Naive thymus-derived CD8-positive, alpha-beta T cell (primary cell): ENCODE measurements around the gene PKMYT1. TPM values are rescaled to one million over a fixed set of nuclear protein-coding genes. Genes with fewer than 3 reads are reported as not detected.
A peak's percentile ranks its signal among the peaks of the same experiment; 100 is the strongest.

Experiments used
- ATAC-seq, 2 donors: fragments of 150-1000 bp; cut with Tn5 transposase in 1 of 2; sonication (Bioruptor Pico), chemical (Tn5 transposase) in 1 of 2; 1 replicate in 1 of 2; 2 replicates in 1 of 2; pipeline ENCODE4 v1.10.0; 2021; ENCODE audit warnings: mild to moderate bottlenecking in 2 of 2, moderate library complexity in 2 of 2
- POLR2A ChIA-PET: fragments of 350-600 bp; sonication (Branson Sonifier 250); formaldehyde crosslinking; loops from one replicate; lab custom pipeline; 2021; ENCODE audit warnings: antibody characterized with exemption; lab: Charles Lee
- DNase-seq, 10 donors: peaks; one replicate each; pipeline versions ENCODE4 v3.0.0 to v3.0.0-alpha.2; 2020 to 2022
- H3K27ac Mint-ChIP-seq, 10 donors: one replicate each; pipeline ENCODE4 v1.8.0; 2020 to 2022; ENCODE audit warnings: mild to moderate bottlenecking in 10 of 10, mixed read lengths in 10 of 10, moderate library complexity in 4 of 10, inconsistent platforms in 1 of 10
- H3K27me3 Mint-ChIP-seq, 5 donors: one replicate each; pipeline ENCODE4 v1.8.0; 2021 to 2022; ENCODE audit warnings: mixed read lengths in 5 of 5
- H3K36me3 Mint-ChIP-seq, 3 donors: one replicate each; pipeline ENCODE4 v1.8.0; 2020 to 2022; ENCODE audit warnings: mixed read lengths in 3 of 3, mild to moderate bottlenecking in 2 of 3, inconsistent platforms in 1 of 3
- H3K4me1 Mint-ChIP-seq, 4 donors: one replicate each; pipeline ENCODE4 v1.8.0; 2021 to 2022; ENCODE audit warnings: mixed read lengths in 4 of 4
- H3K4me3 Mint-ChIP-seq, 10 donors: one replicate each; pipeline ENCODE4 v1.8.0; 2020 to 2022; ENCODE audit warnings: mild to moderate bottlenecking in 10 of 10, mixed read lengths in 10 of 10, moderate library complexity in 6 of 10, inconsistent platforms in 1 of 10
- H3K9me3 Mint-ChIP-seq, 9 donors: one replicate each; pipeline ENCODE4 v1.8.0; 2020 to 2022; ENCODE audit warnings: mixed read lengths in 9 of 9, mild to moderate bottlenecking in 3 of 9, inconsistent platforms in 1 of 9, moderate library complexity in 1 of 9
- polyA plus RNA-seq, 3 donors: library from polyadenylated mRNA; unstranded; fragments of 300-500 nt; fragmentation: Illumina TruSeq; gene quantifications; one replicate each; pipeline ENCODE4 v1.2.3, GENCODE V29; 2021
- total RNA-seq, 8 experiments: library from RNA in 2 of 8; stranded (reverse) in 2 of 8; gene quantifications; one replicate each; pipeline ENCODE4 v1.2.3 and lab custom pipeline; 2021 to 2026

Gene PKMYT1
- total and polyA plus RNA-seq, 5 experiments from 2014 or later: 0.37 TPM; not detected in 4

DNA sequence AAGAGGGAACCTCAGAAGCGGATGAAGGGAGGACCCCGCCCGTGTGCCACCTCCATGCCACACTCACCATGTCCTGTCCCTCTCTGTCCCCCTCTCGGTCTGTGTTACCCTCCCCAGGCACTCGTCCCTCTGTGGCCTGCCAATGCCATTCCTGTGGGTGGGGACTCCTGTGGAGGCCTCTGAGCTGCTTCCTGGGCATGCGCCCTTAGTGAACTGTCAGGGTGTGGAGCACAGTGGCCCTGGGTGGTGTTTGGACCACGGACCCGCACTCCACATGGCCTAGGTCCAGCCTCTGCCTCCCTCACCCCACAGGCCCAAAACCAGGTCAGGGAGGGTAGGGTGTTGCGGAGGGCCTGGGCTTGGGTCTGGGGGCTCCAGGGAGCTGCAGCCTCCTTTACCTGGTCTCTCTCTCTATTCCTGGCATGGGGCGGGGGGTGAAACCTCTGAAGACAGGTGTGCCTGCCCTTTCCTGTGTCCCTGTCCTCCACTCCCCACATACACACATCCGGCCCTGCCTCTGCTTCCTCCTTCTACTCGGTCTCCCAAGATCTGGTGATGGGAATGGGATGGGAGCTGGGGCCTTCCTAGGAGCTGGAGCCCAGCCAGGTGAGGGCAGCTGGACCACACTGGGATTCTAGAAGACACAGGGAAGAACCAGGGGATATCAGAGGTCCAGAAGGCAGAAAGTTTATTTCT lies 11.5 kb upstream of the PKMYT1 start:
- ATAC-seq: no peak
- H3K4me3 Mint-ChIP-seq: no peak overlapping the region
- POLR2A ChIA-PET: interaction anchor here (0.8 to 0.9 kb wide), 2 partner anchors 11 to 36 kb away, joined by 4 read pairs; no protein-coding TSS in a partner anchor
- DNase-seq: no peak
- H3K9me3 Mint-ChIP-seq: no peaks in the 10 kb centered on the region
- no peaks in the 10 kb centered on the region for H3K27me3 Mint-ChIP-seq
- H3K36me3 Mint-ChIP-seq: no peaks in the 10 kb centered on the region
- no peak overlapping the region for H3K27ac Mint-ChIP-seq
- H3K4me1 Mint-ChIP-seq: no peaks in the 10 kb centered on the region

DNA sequence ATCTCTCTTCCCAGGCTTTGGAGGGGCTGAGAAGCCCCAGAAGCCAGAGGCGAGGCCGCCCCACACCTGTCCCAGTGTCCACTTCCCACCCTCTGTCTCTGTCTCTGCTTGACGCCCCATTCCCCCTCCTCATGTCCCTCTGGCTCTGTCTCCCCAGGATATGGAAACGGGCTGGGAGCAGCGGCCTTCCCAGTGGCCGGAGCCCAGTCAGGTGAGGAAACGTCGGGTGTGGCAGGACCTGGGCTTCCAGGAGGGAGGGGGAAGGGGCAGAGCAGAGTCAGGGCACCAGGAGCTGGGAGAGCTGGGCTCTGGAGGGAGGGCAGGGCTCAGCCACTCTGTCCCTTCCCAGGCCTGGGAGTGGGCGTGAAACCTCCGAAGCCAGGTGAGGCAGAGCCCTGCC lies 10.6 kb upstream of the PKMYT1 start:
- no peaks in the 10 kb centered on the region for H3K9me3 Mint-ChIP-seq
- H3K4me1 Mint-ChIP-seq: no peaks in the 10 kb centered on the region
- H3K4me3 Mint-ChIP-seq: no peak overlapping the region
- POLR2A ChIA-PET: interaction anchor here (2.3 kb wide), 1 partner anchor 10 kb away, joined by 6 read pairs; no protein-coding TSS in a partner anchor
- H3K36me3 Mint-ChIP-seq: no peaks in the 10 kb centered on the region
- H3K27ac Mint-ChIP-seq: no peak overlapping the region
- ATAC-seq (no peak), DNase-seq (no peak)
- no peaks in the 10 kb centered on the region for H3K27me3 Mint-ChIP-seq

DNA sequence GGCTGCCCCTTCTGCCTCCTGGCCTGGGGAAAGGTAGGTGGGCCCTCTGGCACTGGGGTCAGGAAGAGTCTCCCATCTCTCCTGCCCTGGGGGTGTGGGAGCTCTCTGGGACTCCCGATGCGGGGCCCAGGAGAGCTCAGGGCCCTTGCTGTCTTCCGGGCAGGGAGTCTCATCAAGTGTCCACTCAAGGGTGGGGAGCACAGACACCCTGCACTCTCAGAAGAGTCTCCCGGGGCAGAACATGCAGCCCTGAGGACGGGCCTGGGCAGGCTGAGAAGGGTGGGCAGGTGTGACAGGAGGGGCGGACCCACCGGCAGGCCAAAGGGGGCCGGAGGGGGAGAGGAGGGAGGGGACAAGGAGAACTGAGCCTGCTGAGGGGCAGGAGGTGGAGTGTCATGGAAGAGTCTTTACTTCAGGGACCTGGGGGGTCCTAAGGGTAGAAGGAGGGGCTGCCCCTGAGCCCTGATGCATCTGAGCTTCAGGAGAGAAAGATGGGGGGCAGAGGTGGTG lies 8.4 kb upstream of the PKMYT1 start:
- ATAC-seq (no peak), DNase-seq (no peak)
- Mint-ChIP-seq H3K27ac (peak overlapping the region in 1 of 10 donors; percentile 18), H3K9me3 (no peaks in the 10 kb centered on the region), H3K4me1 (peaks cover 0 to 4% (median 2%) of the 10 kb centered on the region in 4 donors), H3K27me3 (no peaks in the 10 kb centered on the region), H3K4me3 (no peak overlapping the region), H3K36me3 (no peaks in the 10 kb centered on the region)
- POLR2A ChIA-PET: interaction anchor here (2.3 kb wide), 1 partner anchor 7 kb away, joined by 6 read pairs; no protein-coding TSS in a partner anchor

DNA sequence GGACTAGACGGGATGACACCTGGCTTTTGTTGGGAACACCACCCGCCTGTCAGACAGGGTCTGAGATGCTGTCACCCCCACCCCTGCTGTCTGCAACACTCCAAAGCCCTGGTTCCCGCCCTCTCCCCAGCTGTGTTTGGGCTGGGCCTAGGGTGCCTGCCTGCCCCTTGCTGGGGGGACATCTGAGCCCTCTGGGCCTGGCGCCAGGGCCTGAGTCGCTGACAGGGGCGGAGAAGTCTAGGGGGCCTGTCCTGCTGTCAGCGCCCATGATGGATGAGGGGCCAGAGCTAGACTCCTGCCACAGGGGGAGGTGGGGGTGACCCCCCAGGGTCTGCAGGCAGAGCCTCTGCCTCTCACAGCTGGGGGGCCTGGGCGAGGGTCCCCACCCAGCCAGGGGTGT lies 7.6 kb upstream of the PKMYT1 start:
- Mint-ChIP-seq H3K9me3 (no peaks in the 10 kb centered on the region), H3K27ac (no peak overlapping the region), H3K4me1 (peaks cover 0 to 7% (median 2%) of the 10 kb centered on the region in 4 donors), H3K4me3 (no peak overlapping the region), H3K27me3 (no peaks in the 10 kb centered on the region), H3K36me3 (no peaks in the 10 kb centered on the region)
- POLR2A ChIA-PET: no interaction called here
- DNase-seq (no peak), ATAC-seq (no peak)

DNA sequence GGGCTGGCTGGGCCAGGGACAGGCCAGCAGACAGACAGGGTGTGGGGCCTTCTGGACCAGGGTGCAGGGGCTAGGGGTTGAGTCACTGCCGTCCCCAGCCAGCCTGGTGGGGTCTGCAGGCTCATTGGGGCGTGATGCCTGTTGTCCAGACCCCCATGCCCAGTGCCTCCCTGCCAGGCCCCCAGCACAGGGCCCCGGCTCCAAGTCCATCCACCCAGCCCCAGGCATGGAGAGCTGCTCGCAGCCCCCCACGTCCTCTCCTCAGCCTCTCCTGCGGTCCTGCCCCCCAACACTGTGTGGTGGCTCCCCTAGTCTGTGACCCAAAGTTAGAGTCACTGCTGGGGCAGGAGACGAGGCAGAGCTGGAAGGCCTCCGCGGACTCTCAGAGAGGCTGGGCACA lies 7.0 kb upstream of the PKMYT1 start:
- H3K27me3 Mint-ChIP-seq: no peaks in the 10 kb centered on the region
- H3K27ac Mint-ChIP-seq: no peak overlapping the region
- ATAC-seq (no peak), DNase-seq (no peak)
- H3K4me1 Mint-ChIP-seq: peaks cover 0 to 9% (median 5%) of the 10 kb centered on the region in 4 donors
- no peak overlapping the region for H3K4me3 Mint-ChIP-seq
- POLR2A ChIA-PET: no interaction called here
- H3K9me3 Mint-ChIP-seq: no peaks in the 10 kb centered on the region
- no peaks in the 10 kb centered on the region for H3K36me3 Mint-ChIP-seq

DNA sequence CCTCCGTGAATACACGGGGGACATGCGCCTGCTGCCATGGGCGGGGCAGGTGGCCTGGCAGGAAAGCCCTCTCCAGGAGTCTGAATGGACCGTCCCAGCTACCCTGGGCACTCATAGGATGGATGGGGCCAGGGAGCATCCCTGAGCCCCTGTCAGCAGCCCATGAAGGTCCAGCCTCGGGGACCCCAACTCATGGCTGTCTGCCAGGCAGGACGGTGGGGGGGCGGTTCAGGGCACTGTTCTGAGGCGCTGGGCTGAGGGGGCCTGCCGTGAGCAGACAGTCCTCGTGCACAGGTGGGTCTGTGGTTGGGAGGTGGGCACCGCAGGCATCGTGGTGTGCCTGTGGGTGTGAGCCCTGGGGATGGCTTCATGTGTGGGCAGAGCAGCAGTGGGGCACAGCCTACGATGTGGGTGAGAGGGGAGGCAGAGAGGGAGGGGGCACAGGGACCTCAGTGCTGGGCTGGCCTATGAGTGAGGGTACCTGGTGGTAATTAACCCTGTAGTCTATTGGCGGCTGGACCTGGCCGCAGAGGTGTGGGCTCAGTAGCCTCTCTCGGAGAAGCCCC lies 6.5 kb upstream of the PKMYT1 start:
- Mint-ChIP-seq H3K27me3 (no peaks in the 10 kb centered on the region), H3K36me3 (no peaks in the 10 kb centered on the region), H3K4me3 (no peak overlapping the region), H3K9me3 (no peaks in the 10 kb centered on the region), H3K4me1 (peaks cover 0 to 14% (median 7%) of the 10 kb centered on the region in 4 donors), H3K27ac (no peak overlapping the region)
- no peak for DNase-seq
- no peak for ATAC-seq
- POLR2A ChIA-PET: interaction anchor here (0.7 kb wide), 1 partner anchor 1134 kb away, joined by 3 read pairs; no protein-coding TSS in a partner anchor

DNA sequence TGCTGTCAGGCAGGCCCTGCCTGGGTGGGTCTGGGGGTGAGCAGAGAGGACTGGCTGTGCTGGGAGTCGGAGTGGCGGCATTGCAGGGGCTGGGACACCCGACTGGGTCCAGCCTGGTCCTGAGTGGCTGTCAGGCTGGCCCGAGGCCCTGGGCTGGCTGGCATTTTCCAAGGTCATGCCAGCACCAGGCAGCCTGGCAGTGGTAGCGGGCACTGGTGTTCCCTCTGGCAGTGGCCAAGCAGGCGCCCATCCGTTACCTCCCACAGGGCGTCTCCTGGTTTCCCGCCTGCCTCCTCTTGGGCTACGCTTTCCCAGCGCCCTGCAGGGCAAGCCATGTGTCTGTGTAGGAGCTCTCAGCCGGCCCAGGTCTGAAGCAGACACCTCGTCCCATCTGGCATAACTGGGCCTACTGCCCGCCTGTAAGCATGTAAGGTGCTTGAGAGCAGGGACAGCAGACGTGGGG lies 5.7 kb upstream of the PKMYT1 start:
- Mint-ChIP-seq H3K9me3 (no peaks in the 10 kb centered on the region), H3K27ac (no peak overlapping the region), H3K36me3 (no peaks in the 10 kb centered on the region), H3K4me3 (no peak overlapping the region), H3K4me1 (peaks cover 0 to 22% (median 11%) of the 10 kb centered on the region in 4 donors), H3K27me3 (no peaks in the 10 kb centered on the region)
- POLR2A ChIA-PET: interaction anchor here (0.7 kb wide), 1 partner anchor 1135 kb away, joined by 3 read pairs; no protein-coding TSS in a partner anchor
- DNase-seq (no peak), ATAC-seq (no peak)

DNA sequence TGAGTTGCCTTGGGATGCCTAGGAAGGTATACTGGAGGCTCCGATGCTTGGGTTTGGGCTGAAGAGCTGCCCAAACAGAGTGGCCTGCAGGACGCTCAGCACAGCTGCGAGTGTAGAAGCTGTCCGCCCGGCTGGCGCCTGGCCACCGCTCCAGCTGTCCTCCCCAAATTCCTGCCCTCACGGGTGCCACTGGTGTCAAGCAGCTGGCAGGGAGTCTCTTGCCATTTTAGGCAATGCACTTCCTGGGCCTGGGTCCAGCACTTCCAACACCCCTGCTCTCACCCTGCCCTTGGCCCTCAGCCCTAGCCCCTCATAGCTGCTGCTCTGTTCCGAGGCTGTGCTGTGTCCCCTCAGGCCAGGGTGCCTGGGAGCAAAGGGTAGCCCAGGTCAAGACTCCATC lies 5.2 kb upstream of the PKMYT1 start:
- no peaks in the 10 kb centered on the region for H3K9me3 Mint-ChIP-seq
- POLR2A ChIA-PET: no interaction called here
- ATAC-seq (no peak), DNase-seq (no peak)
- peaks cover 0 to 25% (median 14%) of the 10 kb centered on the region in 4 donors for H3K4me1 Mint-ChIP-seq
- no peak overlapping the region for H3K4me3 Mint-ChIP-seq
- H3K27ac Mint-ChIP-seq: no peak overlapping the region
- H3K36me3 Mint-ChIP-seq: no peaks in the 10 kb centered on the region
- no peaks in the 10 kb centered on the region for H3K27me3 Mint-ChIP-seq

DNA sequence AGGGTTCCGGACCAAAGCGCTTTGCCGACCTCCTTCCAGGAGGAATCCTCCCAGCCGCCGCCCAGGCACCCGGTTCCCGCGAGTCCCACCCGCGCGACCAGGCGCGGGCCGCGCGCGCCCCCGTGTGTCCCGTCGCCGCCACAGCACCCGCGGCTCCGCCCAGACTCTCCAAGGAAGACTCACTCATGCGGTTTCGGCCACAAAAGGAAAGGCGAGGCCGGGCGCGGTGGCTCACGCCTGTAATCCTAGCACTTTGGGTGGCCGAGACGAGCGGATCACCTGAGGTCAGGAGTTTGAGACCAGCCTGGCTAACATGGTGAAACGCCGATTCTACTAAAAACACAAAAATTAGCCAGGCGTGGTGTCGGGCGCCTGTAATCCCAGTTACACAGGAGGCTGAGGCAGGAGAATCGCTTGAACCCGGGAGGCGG lies 3.5 kb upstream of the PKMYT1 start:
- H3K9me3 Mint-ChIP-seq: no peaks in the 10 kb centered on the region
- ATAC-seq: peak; percentile 50 to 55
- H3K4me1 Mint-ChIP-seq: peaks cover 0 to 25% (median 15%) of the 10 kb centered on the region in 4 donors
- POLR2A ChIA-PET: no interaction called here
- peak overlapping the region in 4 of 10 donors; percentile 22 to 48 (median 28) for H3K4me3 Mint-ChIP-seq
- no peaks in the 10 kb centered on the region for H3K36me3 Mint-ChIP-seq
- no peaks in the 10 kb centered on the region for H3K27me3 Mint-ChIP-seq
- no peak overlapping the region for H3K27ac Mint-ChIP-seq
- peak in 7 of 10 donors; percentile 45 to 69 (median 57) for DNase-seq

DNA sequence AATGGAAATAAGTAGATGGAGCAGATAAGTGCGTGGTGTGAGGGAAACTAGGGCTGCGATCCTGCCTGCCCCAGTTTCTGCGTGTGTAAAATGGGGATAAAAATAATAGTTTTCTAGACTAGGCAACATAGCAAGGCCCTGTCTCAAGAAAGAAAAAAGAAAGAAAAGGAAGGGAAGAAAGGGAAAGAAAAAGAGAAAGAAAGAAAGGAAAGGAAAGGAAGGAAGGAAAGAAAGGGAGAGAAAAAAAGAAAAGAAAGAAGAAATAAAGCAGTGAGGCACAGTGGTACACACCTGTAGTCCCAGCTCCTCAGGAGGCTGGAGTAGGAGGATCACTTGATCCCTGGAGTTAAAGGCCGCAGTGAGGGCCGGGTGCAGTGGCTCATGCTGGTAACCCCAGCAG lies 2.2 kb upstream of the PKMYT1 start:
- Mint-ChIP-seq H3K36me3 (no peaks in the 10 kb centered on the region), H3K27ac (peak overlapping the region in 1 of 10 donors; percentile 37), H3K27me3 (no peaks in the 10 kb centered on the region), H3K4me1 (peaks cover 0 to 25% (median 15%) of the 10 kb centered on the region in 4 donors), H3K9me3 (no peaks in the 10 kb centered on the region), H3K4me3 (peak overlapping the region in 9 of 10 donors; percentile 1 to 80 (median 67))
- ATAC-seq (no peak), DNase-seq (no peak)
- POLR2A ChIA-PET: interaction anchor here (0.7 kb wide), 1 partner anchor 117 kb away, joined by 4 read pairs; no protein-coding TSS in a partner anchor

DNA sequence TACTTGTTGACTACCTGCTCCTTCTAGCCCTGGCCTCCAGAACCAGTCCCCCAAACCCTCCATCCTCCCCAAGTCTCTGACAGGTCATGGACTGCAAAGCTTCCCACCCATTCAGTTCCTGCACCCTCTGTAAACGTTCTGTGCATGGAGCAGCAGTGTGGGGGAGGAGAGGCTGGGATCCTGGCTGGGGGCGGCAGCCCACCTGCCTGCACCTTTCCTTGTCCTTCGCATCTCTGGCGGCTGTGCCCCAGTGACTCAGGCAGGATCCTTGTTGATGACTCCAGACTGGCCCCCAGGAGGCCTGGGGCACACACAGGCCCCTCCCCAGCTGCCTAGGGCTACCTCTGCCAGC lies 1.6 kb upstream of the PKMYT1 start:
- no peak for DNase-seq
- H3K9me3 Mint-ChIP-seq: no peaks in the 10 kb centered on the region
- no peak for ATAC-seq
- POLR2A ChIA-PET: interaction anchor here (1.4 to 1.6 kb wide), 3 partner anchors 8 to 38 kb away, joined by 3 to 6 read pairs (median 4); no protein-coding TSS in a partner anchor
- no peaks in the 10 kb centered on the region for H3K36me3 Mint-ChIP-seq
- peaks cover 0 to 5% (median 0%) of the 10 kb centered on the region in 5 donors for H3K27me3 Mint-ChIP-seq
- H3K4me3 Mint-ChIP-seq: peak overlapping the region; percentile 57 to 87 (median 80)
- H3K4me1 Mint-ChIP-seq: peaks cover 0 to 25% (median 15%) of the 10 kb centered on the region in 4 donors
- H3K27ac Mint-ChIP-seq: peak overlapping the region in 6 of 10 donors; percentile 67 to 91 (median 84)

DNA sequence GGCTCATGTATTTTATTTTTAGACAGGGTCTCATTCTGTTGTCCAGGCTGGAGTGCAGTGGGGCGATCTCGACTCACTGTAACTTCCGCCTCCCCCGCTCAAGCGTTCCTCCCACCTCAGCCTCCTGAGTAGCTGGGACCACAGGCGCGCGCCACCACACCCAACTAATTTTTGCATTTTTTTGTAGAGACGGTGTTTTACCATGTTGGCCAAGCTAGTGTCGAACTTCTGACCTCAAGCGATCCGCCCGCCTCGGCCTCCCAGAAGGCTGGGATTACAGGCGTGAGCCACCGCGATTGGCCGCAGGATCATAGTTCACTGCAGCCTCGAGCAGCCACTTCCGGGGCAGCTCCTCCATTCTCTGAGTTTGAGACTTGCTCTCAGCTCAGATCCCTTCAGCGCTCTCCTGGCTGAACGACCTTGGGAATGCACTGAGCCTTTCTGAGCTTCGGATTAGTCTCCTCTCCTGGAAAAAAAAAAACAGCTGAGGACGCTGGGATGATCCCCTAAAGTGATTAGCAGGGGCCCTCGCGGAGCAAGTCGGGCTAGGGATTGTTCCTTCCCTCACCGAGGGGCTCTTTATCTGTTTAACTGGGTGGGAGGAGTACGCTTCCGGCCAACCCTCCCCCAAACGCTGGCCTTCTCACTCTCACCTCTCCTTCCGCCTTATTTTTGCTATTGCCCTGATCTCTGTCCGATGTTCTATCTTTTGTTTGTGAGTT lies 1.1 kb upstream of the PKMYT1 start:
- H3K27me3 Mint-ChIP-seq: peaks cover 0 to 7% (median 0%) of the 10 kb centered on the region in 5 donors
- H3K9me3 Mint-ChIP-seq: no peaks in the 10 kb centered on the region
- ATAC-seq (no peak), DNase-seq (no peak)
- H3K4me1 Mint-ChIP-seq: peaks cover 0 to 25% (median 15%) of the 10 kb centered on the region in 4 donors
- H3K36me3 Mint-ChIP-seq: no peaks in the 10 kb centered on the region
- peak overlapping the region; percentile 62 to 91 (median 84) for H3K27ac Mint-ChIP-seq
- POLR2A ChIA-PET: interaction anchor here (1.0 to 1.9 kb wide), 9 partner anchors 9 to 40 kb away, joined by 3 to 14 read pairs (median 5); partner anchors contain the start of genes KREMEN2 and PAQR4
- H3K4me3 Mint-ChIP-seq: peak overlapping the region; percentile 57 to 87 (median 80)
